ENCODE measurements around the gene MAP3K21.
A peak's percentile ranks its signal among the peaks of the same experiment; 100 is the strongest.

Gene MAP3K21

GRCh38 chr1:233340031-233340555 is 12.6 kb downstream of the MAP3K21 start:
- POLR2A ChIA-PET: interaction anchor here (1.1 kb wide), 1 partner anchor 12 kb away, joined by 5 read pairs; the partner anchor contains the start of gene MAP3K21
- CTCF ChIA-PET: interaction anchor here (0.6 to 3.2 kb wide), 5 partner anchors 9 to 585 kb away, joined by 3 to 10 read pairs (median 4); no protein-coding TSS in a partner anchor
- TF ChIP-seq, protein P1, sequence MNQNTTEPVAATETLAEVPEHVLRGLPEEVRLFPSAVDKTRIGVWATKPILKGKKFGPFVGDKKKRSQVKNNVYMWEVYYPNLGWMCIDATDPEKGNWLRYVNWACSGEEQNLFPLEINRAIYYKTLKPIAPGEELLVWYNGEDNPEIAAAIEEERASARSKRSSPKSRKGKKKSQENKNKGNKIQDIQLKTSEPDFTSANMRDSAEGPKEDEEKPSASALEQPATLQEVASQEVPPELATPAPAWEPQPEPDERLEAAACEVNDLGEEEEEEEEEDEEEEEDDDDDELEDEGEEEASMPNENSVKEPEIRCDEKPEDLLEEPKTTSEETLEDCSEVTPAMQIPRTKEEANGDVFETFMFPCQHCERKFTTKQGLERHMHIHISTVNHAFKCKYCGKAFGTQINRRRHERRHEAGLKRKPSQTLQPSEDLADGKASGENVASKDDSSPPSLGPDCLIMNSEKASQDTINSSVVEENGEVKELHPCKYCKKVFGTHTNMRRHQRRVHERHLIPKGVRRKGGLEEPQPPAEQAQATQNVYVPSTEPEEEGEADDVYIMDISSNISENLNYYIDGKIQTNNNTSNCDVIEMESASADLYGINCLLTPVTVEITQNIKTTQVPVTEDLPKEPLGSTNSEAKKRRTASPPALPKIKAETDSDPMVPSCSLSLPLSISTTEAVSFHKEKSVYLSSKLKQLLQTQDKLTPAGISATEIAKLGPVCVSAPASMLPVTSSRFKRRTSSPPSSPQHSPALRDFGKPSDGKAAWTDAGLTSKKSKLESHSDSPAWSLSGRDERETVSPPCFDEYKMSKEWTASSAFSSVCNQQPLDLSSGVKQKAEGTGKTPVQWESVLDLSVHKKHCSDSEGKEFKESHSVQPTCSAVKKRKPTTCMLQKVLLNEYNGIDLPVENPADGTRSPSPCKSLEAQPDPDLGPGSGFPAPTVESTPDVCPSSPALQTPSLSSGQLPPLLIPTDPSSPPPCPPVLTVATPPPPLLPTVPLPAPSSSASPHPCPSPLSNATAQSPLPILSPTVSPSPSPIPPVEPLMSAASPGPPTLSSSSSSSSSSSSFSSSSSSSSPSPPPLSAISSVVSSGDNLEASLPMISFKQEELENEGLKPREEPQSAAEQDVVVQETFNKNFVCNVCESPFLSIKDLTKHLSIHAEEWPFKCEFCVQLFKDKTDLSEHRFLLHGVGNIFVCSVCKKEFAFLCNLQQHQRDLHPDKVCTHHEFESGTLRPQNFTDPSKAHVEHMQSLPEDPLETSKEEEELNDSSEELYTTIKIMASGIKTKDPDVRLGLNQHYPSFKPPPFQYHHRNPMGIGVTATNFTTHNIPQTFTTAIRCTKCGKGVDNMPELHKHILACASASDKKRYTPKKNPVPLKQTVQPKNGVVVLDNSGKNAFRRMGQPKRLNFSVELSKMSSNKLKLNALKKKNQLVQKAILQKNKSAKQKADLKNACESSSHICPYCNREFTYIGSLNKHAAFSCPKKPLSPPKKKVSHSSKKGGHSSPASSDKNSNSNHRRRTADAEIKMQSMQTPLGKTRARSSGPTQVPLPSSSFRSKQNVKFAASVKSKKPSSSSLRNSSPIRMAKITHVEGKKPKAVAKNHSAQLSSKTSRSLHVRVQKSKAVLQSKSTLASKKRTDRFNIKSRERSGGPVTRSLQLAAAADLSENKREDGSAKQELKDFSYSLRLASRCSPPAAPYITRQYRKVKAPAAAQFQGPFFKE (tag by site-specific recombination; IDR thresholded peaks at IDR 0.05; ENCODE audit: borderline replicate concordance): no peak
- TF ChIP-seq ZNF394 (tag by site-specific recombination; IDR thresholded peaks at IDR 0.05; ENCODE audit: borderline replicate concordance) (no peak), ZFHX2 (tag by site-specific recombination; conservative IDR thresholded peaks at IDR 0.05) (peak; percentile 86), EGR2 (tag by site-specific recombination; IDR thresholded peaks at IDR 0.05; ENCODE audit: low read depth) (peak; percentile 90)

DNA sequence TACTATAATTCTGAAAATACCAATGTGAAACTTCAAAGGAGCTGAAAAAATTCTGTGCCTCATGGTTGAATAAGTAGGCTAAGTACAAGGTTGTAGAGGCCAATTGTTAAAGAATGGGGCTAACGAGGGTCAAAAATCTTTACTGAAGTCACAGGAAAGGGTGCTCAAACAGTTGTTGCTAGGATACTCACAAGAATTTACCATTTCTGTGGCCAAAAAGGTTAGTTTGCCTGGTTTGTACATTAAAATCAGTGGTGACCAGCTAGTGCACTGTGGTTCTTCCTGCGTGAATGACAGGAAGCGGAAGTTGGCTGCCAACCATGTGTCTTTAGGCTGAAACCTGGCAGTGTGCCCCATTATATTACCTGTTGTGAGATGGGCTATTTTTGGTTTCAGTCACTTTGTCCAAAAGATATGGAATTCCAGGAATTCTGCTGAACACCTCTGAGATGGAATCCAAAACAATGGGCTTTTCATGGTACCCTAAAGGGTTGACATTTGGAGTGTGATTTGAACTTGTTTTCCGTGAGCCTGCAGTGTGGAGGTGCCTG is 13.5 kb downstream of the MAP3K21 start:
- Histone ChIP-seq H3K9me3 (ENCODE audit: control insufficient read depth, insufficient read depth, low read depth, low read length) (no peaks in the 10 kb centered on the region), H3K36me3 (ENCODE audit: control insufficient read depth in 2 of 2, insufficient read depth in 1 of 2, low read length in 2 of 2) (no peaks in the 10 kb centered on the region; a peak in 1 of 3 replicates), H3K4me1 (ENCODE audit: control insufficient read depth, insufficient read depth, low read length) (peaks cover 33% of the 10 kb centered on the region), H3K27ac (ENCODE audit: extremely low read depth, low read depth, low read length) (no peak overlapping the region), H3K4me3 (ENCODE audit: low read depth, low read length) (no peak overlapping the region)
- TF ChIP-seq ZNF776 (tag by site-specific recombination; IDR thresholded peaks at IDR 0.05; ENCODE audit: borderline replicate concordance) (no peak), SCRT2 (tag by site-specific recombination; IDR thresholded peaks at IDR 0.05) (0 out of 2 replicates have a peak, but pooled peaks have one; percentile 11), RBAK (tag by site-specific recombination; IDR thresholded peaks at IDR 0.05) (no peak), ZNF292 (tag by site-specific recombination; IDR thresholded peaks at IDR 0.05; ENCODE audit: borderline replicate concordance, low read depth) (no peak), ZNF530 (tag by site-specific recombination; IDR thresholded peaks at IDR 0.05; ENCODE audit: low read depth) (no peak)
- TF ChIP-seq, protein P2, sequence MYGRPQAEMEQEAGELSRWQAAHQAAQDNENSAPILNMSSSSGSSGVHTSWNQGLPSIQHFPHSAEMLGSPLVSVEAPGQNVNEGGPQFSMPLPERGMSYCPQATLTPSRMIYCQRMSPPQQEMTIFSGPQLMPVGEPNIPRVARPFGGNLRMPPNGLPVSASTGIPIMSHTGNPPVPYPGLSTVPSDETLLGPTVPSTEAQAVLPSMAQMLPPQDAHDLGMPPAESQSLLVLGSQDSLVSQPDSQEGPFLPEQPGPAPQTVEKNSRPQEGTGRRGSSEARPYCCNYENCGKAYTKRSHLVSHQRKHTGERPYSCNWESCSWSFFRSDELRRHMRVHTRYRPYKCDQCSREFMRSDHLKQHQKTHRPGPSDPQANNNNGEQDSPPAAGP (tag by site-specific recombination; IDR thresholded peaks at IDR 0.05): no peak
- CTCF ChIA-PET: interaction anchor here (0.9 to 1.3 kb wide), 3 partner anchors 8 to 23 kb away, joined by 3 to 4 read pairs (median 4); no protein-coding TSS in a partner anchor
- POLR2A ChIA-PET: no interaction called here

More at GRCh38 chr1:233340031-233340555, 12.6 kb downstream of the MAP3K21 start:
- H3K27ac ChIP-seq (ENCODE audit: extremely low read depth, low read depth, low read length): no peak overlapping the region
- peaks cover 33% of the 10 kb centered on the region for H3K4me1 ChIP-seq (ENCODE audit: control insufficient read depth, insufficient read depth, low read length)
- H3K9me3 ChIP-seq (ENCODE audit: control insufficient read depth, insufficient read depth, low read depth, low read length): no peaks in the 10 kb centered on the region
- no peaks in the 10 kb centered on the region; a peak in 1 of 3 replicates for H3K36me3 ChIP-seq (ENCODE audit: control insufficient read depth in 2 of 2, insufficient read depth in 1 of 2, low read length in 2 of 2)
- H3K4me3 ChIP-seq (ENCODE audit: low read depth, low read length): no peak overlapping the region

DNA sequence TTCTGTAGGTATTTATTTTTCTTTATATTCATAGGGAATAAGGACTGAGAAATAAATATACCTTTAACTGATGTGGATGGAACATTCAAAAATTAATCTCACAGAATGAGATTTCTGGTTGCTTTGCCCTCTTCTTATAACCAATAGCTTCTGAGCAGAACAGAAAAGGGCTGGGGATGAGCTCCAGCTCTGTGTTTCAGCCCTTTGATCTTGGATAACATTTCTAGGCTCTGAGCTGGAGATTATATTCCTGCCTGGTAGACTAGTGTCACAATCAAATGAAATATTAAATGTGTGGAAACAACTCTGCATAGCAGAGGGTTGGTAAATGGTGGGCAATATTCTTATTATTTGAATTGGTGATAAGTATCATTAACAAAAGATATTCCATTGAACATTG is 14.6 kb downstream of the MAP3K21 start:
- no peak for TF ChIP-seq ZNF148 (tag by site-specific recombination; IDR thresholded peaks at IDR 0.05; ENCODE audit: borderline replicate concordance)
- TF ChIP-seq, protein P3, sequence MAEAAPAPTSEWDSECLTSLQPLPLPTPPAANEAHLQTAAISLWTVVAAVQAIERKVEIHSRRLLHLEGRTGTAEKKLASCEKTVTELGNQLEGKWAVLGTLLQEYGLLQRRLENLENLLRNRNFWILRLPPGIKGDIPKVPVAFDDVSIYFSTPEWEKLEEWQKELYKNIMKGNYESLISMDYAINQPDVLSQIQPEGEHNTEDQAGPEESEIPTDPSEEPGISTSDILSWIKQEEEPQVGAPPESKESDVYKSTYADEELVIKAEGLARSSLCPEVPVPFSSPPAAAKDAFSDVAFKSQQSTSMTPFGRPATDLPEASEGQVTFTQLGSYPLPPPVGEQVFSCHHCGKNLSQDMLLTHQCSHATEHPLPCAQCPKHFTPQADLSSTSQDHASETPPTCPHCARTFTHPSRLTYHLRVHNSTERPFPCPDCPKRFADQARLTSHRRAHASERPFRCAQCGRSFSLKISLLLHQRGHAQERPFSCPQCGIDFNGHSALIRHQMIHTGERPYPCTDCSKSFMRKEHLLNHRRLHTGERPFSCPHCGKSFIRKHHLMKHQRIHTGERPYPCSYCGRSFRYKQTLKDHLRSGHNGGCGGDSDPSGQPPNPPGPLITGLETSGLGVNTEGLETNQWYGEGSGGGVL (tag by site-specific recombination; IDR thresholded peaks at IDR 0.05): no peak
- H3K4me3 ChIP-seq (ENCODE audit: low read depth, low read length): no peak overlapping the region
- CTCF ChIA-PET: interaction anchor here (0.7 to 3.2 kb wide), 3 partner anchors 9 to 176 kb away, joined by 3 to 11 read pairs (median 3); no protein-coding TSS in a partner anchor
- peaks cover 4 to 7% of the 10 kb centered on the region in 2 experiments; a peak in 2 of 3 replicates for H3K36me3 ChIP-seq (ENCODE audit: control insufficient read depth in 2 of 2, insufficient read depth in 1 of 2, low read length in 2 of 2)
- no peak overlapping the region for H3K27ac ChIP-seq (ENCODE audit: extremely low read depth, low read depth, low read length)
- POLR2A ChIA-PET: no interaction called here
- H3K4me1 ChIP-seq (ENCODE audit: control insufficient read depth, insufficient read depth, low read length): peaks cover 26% of the 10 kb centered on the region
- no peaks in the 10 kb centered on the region for H3K9me3 ChIP-seq (ENCODE audit: control insufficient read depth, insufficient read depth, low read depth, low read length)

All from HEK293 (cell line).